PC-3 (cell line): ENCODE data around the gene PCDHGA5. TPM values are rescaled to one million over a fixed set of nuclear protein-coding genes. Genes with fewer than 3 reads are reported as not detected.
"Not testable (repeated sequence)": the region's sequence is repeated elsewhere in the genome, so short reads cannot be mapped to it uniquely, and the experiment has no call there.

Experiments used
- ATAC-seq: fragments of 200-7000 bp; cut with Tn5 transposase; 2 replicates; pipeline ENCODE4 v1.9.1; 2020; ENCODE audit warnings: mild to moderate bottlenecking, moderate library complexity
- BruUV-seq: library from RNA; stranded (reverse); fragments of 400-500 nt; replicated peaks from 2 replicates; lab custom pipeline; 2021; lab: Mats Ljungman, UMichigan
- CTCF ChIA-PET: fragments of 300-600 bp; sonication (Branson Sonifier 250); formaldehyde crosslinking; loops from one replicate; lab custom pipeline; 2022; ENCODE audit warnings: antibody characterized with exemption; lab: Charles Lee
- POLR2A ChIA-PET: fragments of 300-600 bp; sonication (Branson Sonifier 250); formaldehyde crosslinking; loops from one replicate; lab custom pipeline; 2022; ENCODE audit warnings: antibody characterized with exemption; ENCODE audit not compliant: unreplicated experiment; lab: Charles Lee
- DNase-seq: peaks from one replicate; pipeline ENCODE4 v3.0.0-alpha.2; 2015
- H2AFZ ChIP-seq: fragments of 300-600 bp; sonication (generic); 2 replicates; pipeline ENCODE4 v1.6.0; 2016; ENCODE audit warnings: antibody characterized with exemption, low read length
- H3F3A ChIP-seq: fragments of 300-600 bp; sonication (generic); one replicate; pipeline ENCODE4 v1.6.0; 2017; ENCODE audit warnings: antibody characterized with exemption, low read length, control low read depth, mild to moderate bottlenecking; ENCODE audit not compliant: unreplicated experiment
- H3K27ac ChIP-seq: fragments of 300-600 bp; sonication (generic); 2 replicates; pipeline ENCODE4 v1.5.1; 2016; ENCODE audit warnings: mild to moderate bottlenecking, low read length
- H3K27me3 ChIP-seq: fragments of 300-600 bp; sonication (generic); 2 replicates; pipeline ENCODE4 v1.6.1; 2016; ENCODE audit warnings: low read length, mixed read lengths
- H3K36me3 ChIP-seq: fragments of 300-600 bp; sonication (generic); 2 replicates; pipeline ENCODE4 v1.6.1; 2016; ENCODE audit warnings: low read depth, mixed run types, low read length, mixed read lengths
- H3K4me1 ChIP-seq: fragments of 300-600 bp; sonication (generic); 2 replicates; pipeline ENCODE4 v1.5.1; 2016; ENCODE audit warnings: low read length; ENCODE audit not compliant: insufficient read depth
- H3K4me2 ChIP-seq: fragments of 300-600 bp; sonication (generic); 2 replicates; pipeline ENCODE4 v1.6.0; 2016; ENCODE audit warnings: low read length
- H3K4me3 ChIP-seq: fragments of 300-600 bp; sonication (generic); 2 replicates; pipeline ENCODE4 v1.5.1; 2016; ENCODE audit warnings: mild to moderate bottlenecking, low read length, mixed read lengths
- H3K79me2 ChIP-seq: fragments of 300-600 bp; sonication (generic); 2 replicates; pipeline ENCODE4 v1.6.1; 2017; ENCODE audit warnings: low read length, mixed read lengths
- H3K9ac ChIP-seq: fragments of 300-600 bp; sonication (generic); 2 replicates; pipeline ENCODE4 v1.6.0; 2016; ENCODE audit warnings: mild to moderate bottlenecking, low read length
- H3K9me2 ChIP-seq: fragments of 300-600 bp; sonication (generic); replicated peaks from 2 replicates; pipeline ENCODE4 v1.6.1; 2016; ENCODE audit warnings: mixed run types, low read length, mixed read lengths
- H3K9me3 ChIP-seq: fragments of 300-600 bp; sonication (generic); 2 replicates; pipeline ENCODE4 v1.6.1; 2016; ENCODE audit warnings: low read length, mixed read lengths
- H4K20me1 ChIP-seq: fragments of 300-600 bp; sonication (generic); 2 replicates; pipeline ENCODE4 v1.6.1; 2016; ENCODE audit warnings: low read length, mixed read lengths
- CTCF ChIP-seq: fragments of 300-600 bp; sonication (generic); conservative IDR thresholded peaks from 2 replicates; pipeline ENCODE4 v1.5.1; 2017; ENCODE audit warnings: antibody characterized with exemption, low read depth, mild to moderate bottlenecking, low read length
- EZH2 ChIP-seq: fragments of 300-600 bp; sonication (generic); IDR thresholded peaks from one replicate; pipeline ENCODE4 v1.6.1; 2017; ENCODE audit warnings: antibody characterized with exemption, mild to moderate bottlenecking, low read length; ENCODE audit not compliant: unreplicated experiment
- EZH2phosphoT487 ChIP-seq: fragments of 300-600 bp; sonication (generic); IDR thresholded peaks from 2 replicates; pipeline ENCODE4 v1.6.1; 2018; ENCODE audit warnings: mild to moderate bottlenecking, antibody characterized with exemption, low read length, borderline replicate concordance
- intact Hi-C: fragments of 100-400 bp; cut with micrococcal nuclease; formaldehyde crosslinking; loops from 2 replicates; pipeline ENCODE4 v1.9.0; 2023
- total RNA-seq: library from RNA; depleted of rRNA; stranded (reverse); fragments of >200 nt; gene quantifications from 2 replicates; pipeline ENCODE4 v1.2.3, GENCODE V29; 2014

PCDHGA5 gene
- total RNA-seq, 1 experiment from 2014 or later: 0.98 TPM

- Histone ChIP-seq H3K9ac (no peak overlapping the region), H3K9me2 (no peaks in the 10 kb centered on the region), H3F3A (no peaks in the 10 kb centered on the region), H3K36me3 (peaks cover 9% of the 10 kb centered on the region; the same call in 1 of the 2 replicates), H3K27me3 (no peaks in the 10 kb centered on the region), H3K4me3 (no peak overlapping the region), H4K20me1 (no peaks in the 10 kb centered on the region), H3K4me1 (no peaks in the 10 kb centered on the region), H3K9me3 (peaks cover 7% of the 10 kb centered on the region; the same call in 1 of the 2 replicates), H2AFZ (no peak overlapping the region), H3K79me2 (no peaks in the 10 kb centered on the region), H3K27ac (no peak overlapping the region), H3K4me2 (no peak overlapping the region)
- ChIA-PET CTCF (no interaction called here), POLR2A (no interaction called here)
- intact Hi-C loops: loop anchor here (5.0 kb wide), 1 partner anchor 108 kb away; no protein-coding TSS in a partner anchor
- TF ChIP-seq EZH2phosphoT487 (no peak), CTCF (no peak), EZH2 (no peak)
- no peak for ATAC-seq
- DNase-seq: no peak
- no TSS peak for BruUV-seq
Measured at GRCh38 chr5:141399555-141400258, 35.7 kb downstream of the PCDHGA5 start.

- no peak within 1 kb of the TSS for H2AFZ ChIP-seq
- CTCF ChIA-PET: no interaction called here
- no peak within 1 kb of the TSS for H3K9ac ChIP-seq
- intact Hi-C loops: no loop called here
- no peaks in the 10 kb centered on the region for H3F3A ChIP-seq
- H3K27ac ChIP-seq: no peak within 1 kb of the TSS
- H4K20me1 ChIP-seq: no peaks in the 10 kb centered on the region
- H3K9me3 ChIP-seq: peaks cover 14% of the 10 kb centered on the region; the same call in 1 of the 2 replicates
- POLR2A ChIA-PET: no interaction called here
- no peaks in the 10 kb centered on the region for H3K9me2 ChIP-seq
- H3K79me2 ChIP-seq: no peaks in the 10 kb centered on the region
- no peaks in the 10 kb centered on the region for H3K4me1 ChIP-seq
- H3K4me2 ChIP-seq: no peak within 1 kb of the TSS
- peaks cover 9% of the 10 kb centered on the region; the same call in 1 of the 2 replicates for H3K36me3 ChIP-seq
- no peaks in the 10 kb centered on the region for H3K27me3 ChIP-seq
- H3K4me3 ChIP-seq: no peak within 1 kb of the TSS
- DNase-seq (no peak), ATAC-seq (no peak)
- TF ChIP-seq EZH2 (no peak), CTCF (no peak), EZH2phosphoT487 (no peak)
- no TSS peak for BruUV-seq
Measured at GRCh38 chr5:141402553-141403243, 38.7 kb downstream of the PCDHGA5 start, which contains the start of gene PCDHGA9. PCDHGA9 (plus strand) TSS chr5:141402778; CDS start chr5:141402953, 175 bp downstream.

- H3K9me3 ChIP-seq: peaks cover 14% of the 10 kb centered on the region; the same call in 1 of the 2 replicates
- H3K9ac ChIP-seq: no peak overlapping the region
- H3K27ac ChIP-seq: no peak overlapping the region
- H3K36me3 ChIP-seq: peaks cover 9% of the 10 kb centered on the region; the same call in 1 of the 2 replicates
- H3K4me2 ChIP-seq: no peak overlapping the region
- H3K4me3 ChIP-seq: no peak overlapping the region
- BruUV-seq: no TSS peak
- H3K9me2 ChIP-seq: no peaks in the 10 kb centered on the region
- no peaks in the 10 kb centered on the region for H3K4me1 ChIP-seq
- H3F3A ChIP-seq: no peaks in the 10 kb centered on the region
- no peaks in the 10 kb centered on the region for H3K79me2 ChIP-seq
- intact Hi-C loops: no loop called here
- no peaks in the 10 kb centered on the region for H4K20me1 ChIP-seq
- CTCF ChIA-PET: no interaction called here
- no peaks in the 10 kb centered on the region for H3K27me3 ChIP-seq
- no peak overlapping the region for H2AFZ ChIP-seq
- ATAC-seq (no peak), DNase-seq (no peak)
- TF ChIP-seq EZH2 (no peak), CTCF (no peak), EZH2phosphoT487 (no peak)
- POLR2A ChIA-PET: no interaction called here
Measured at GRCh38 chr5:141403387-141403786, 39.4 kb downstream of the PCDHGA5 start.

- H3K4me2 ChIP-seq, DNase-seq, H3K27ac ChIP-seq, BruUV-seq, ATAC-seq, H3F3A ChIP-seq, H3K4me3 ChIP-seq, H3K9ac ChIP-seq, H3K4me1 ChIP-seq, POLR2A ChIA-PET, H2AFZ ChIP-seq, H3K27me3 ChIP-seq, intact Hi-C loops, H3K9me2 ChIP-seq, H4K20me1 ChIP-seq, CTCF ChIA-PET, H3K79me2 ChIP-seq, H3K36me3 ChIP-seq: not testable (repeated sequence)
- 0 out of 2 replicates have a peak, but pooled peaks cover 11% of the 10 kb centered on the region for H3K9me3 ChIP-seq
Measured at GRCh38 chr5:141407790-141408505, 44.0 kb downstream of the PCDHGA5 start, which contains the start of gene PCDHGB6. PCDHGB6 (plus strand) TSS chr5:141408021; CDS start chr5:141408203, 182 bp downstream.
